Measurements from ENCODE around the gene MOB2.

MOB2 gene

DNA sequence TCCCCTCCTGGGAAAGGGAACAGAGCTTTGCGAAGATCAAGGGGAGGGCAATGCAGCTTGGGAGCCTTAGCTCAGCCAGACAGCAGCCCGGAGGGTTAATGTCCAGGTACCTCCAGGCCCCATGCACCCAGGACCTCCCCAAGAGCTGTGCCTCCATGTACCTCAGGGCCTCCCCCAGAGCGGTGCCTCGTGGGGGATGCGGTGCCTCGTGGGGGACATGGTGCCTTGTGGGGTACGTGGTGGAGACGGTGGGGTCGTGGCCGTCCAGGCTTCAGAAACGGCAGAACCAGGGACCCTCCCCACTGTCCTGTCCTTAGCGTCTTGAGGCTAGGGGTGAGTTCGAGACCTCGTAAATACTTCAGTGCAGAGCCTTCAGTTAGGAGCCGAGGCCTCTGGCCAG, 63.6 kb downstream of the MOB2 start:
- DNase-seq (ENCODE audit: low spot score): no peak
- in situ Hi-C loops (cut with MboI; ENCODE audit: low pct_unique_long_range_greater_than_20kb, low sequenced_read_pairs, unreplicated experiment): no loop called here
- TF ChIP-seq CTCF (IDR thresholded peaks at IDR 0.05; ENCODE audit: extremely low read depth, insufficient read depth, missing control alignments): no peak

GRCh38 chr11:1422481-1422880, 64.1 kb downstream of the MOB2 start:
- DNase-seq (ENCODE audit: low spot score): no peak
- in situ Hi-C loops (cut with MboI; ENCODE audit: low pct_unique_long_range_greater_than_20kb, low sequenced_read_pairs, unreplicated experiment): no loop called here
- TF ChIP-seq CTCF (IDR thresholded peaks at IDR 0.05; ENCODE audit: extremely low read depth, insufficient read depth, missing control alignments): no peak

DNA sequence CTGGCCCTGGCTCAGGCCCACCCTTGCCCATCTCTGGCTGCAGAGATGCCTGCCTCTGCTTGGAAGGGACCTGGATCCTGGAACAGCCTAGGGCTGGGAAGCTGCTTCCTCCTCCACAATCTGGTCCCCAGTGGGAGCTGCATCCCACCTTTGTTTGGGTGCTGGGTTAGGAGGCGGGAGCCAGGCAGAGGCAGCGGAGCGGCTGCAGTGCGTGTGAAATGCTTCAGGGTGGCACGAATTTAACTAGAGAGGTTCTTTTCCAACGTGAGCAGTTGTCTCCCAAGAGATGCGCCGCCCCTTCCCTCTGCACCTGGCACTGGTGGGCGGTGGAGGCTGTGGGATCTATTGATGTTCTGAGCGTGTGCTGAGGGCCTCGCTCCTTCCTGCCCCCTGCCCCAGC, 65.3 kb downstream of the MOB2 start:
- in situ Hi-C loops (cut with MboI; ENCODE audit: low pct_unique_long_range_greater_than_20kb, low sequenced_read_pairs, unreplicated experiment): no loop called here
- DNase-seq (ENCODE audit: low spot score): no peak
- no peak for TF ChIP-seq CTCF (IDR thresholded peaks at IDR 0.05; ENCODE audit: extremely low read depth, insufficient read depth, missing control alignments)

DNA sequence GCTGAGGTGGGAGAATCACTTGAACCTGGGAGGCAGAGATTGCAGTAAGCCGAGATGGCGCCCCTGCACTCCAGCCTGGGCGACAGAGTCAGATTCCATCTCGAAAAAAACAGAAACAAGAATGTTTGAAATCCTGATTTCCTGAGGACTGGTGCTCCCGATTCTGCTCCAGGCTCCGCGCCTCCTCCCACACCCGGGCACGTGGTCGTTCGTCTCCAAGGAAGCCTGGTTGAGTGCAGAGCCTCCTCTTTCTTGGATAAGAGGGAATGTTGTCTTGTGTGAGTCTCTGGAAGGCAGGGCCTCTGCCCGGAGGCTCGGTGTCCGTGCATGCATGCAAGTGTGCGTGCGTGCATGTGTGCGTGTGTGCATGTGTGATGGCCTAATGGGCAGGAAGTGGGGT, 66.8 kb downstream of the MOB2 start:
- TF ChIP-seq CTCF (IDR thresholded peaks at IDR 0.05; ENCODE audit: extremely low read depth, insufficient read depth, missing control alignments): no peak
- DNase-seq (ENCODE audit: low spot score): no peak
- in situ Hi-C loops (cut with MboI; ENCODE audit: low pct_unique_long_range_greater_than_20kb, low sequenced_read_pairs, unreplicated experiment): no loop called here

All from GM13977 (cell line).